Lung (tissue), 12 donors: ENCODE results near the gene MED12L. TPM values are rescaled to one million over a fixed set of nuclear protein-coding genes. Genes with fewer than 3 reads are reported as not detected.
"Not testable (repeated sequence)": the region's sequence is repeated elsewhere in the genome, so short reads cannot be mapped to it uniquely, and the experiment has no call there.

Source experiments
- ATAC-seq: fragments of 200-7000 bp; cut with Tn5 transposase; one replicate; pipeline ENCODE4 v1.9.1; 2020; ENCODE audit warnings: moderate number of reproducible peaks; ENCODE audit not compliant: insufficient read depth, low FRiP score
- DNase-seq, 3 donors: peaks; one replicate each; pipeline ENCODE4 v3.0.0-alpha.2; 2013 to 2017
- H3K27ac ChIP-seq, 2 donors: one replicate each; pipeline ENCODE4 v1.5.1; 2013; ENCODE audit warnings: mild to moderate bottlenecking in 2 of 2, moderate library complexity in 2 of 2, control low read depth in 1 of 2, inconsistent platforms in 1 of 2, low read depth in 1 of 2, low read length in 1 of 2
- H3K27me3 ChIP-seq, 3 donors: one replicate each; pipeline ENCODE4 v1.5.1; 2013; ENCODE audit warnings: low read length in 2 of 3; ENCODE audit not compliant: control insufficient read depth in 3 of 3, insufficient read depth in 3 of 3
- H3K36me3 ChIP-seq, 4 donors: one replicate each; pipeline ENCODE4 v1.5.1; 2013; ENCODE audit warnings: low read length in 4 of 4, mild to moderate bottlenecking in 1 of 4, moderate library complexity in 1 of 4; ENCODE audit not compliant: control insufficient read depth in 4 of 4, insufficient read depth in 4 of 4
- H3K4me1 ChIP-seq, 5 donors: one replicate each; pipeline ENCODE4 v1.5.1; 2013; ENCODE audit warnings: low read length in 5 of 5, mild to moderate bottlenecking in 2 of 5, moderate library complexity in 1 of 5; ENCODE audit not compliant: control insufficient read depth in 5 of 5, insufficient read depth in 5 of 5
- H3K4me3 ChIP-seq: one replicate; pipeline ENCODE4 v1.5.1; 2013; ENCODE audit warnings: mild to moderate bottlenecking, control low read depth, moderate library complexity
- H3K9ac ChIP-seq, 2 donors: one replicate each; pipeline ENCODE4 v1.5.1; 2013; ENCODE audit warnings: low read length in 2 of 2, control low read depth in 1 of 2; ENCODE audit not compliant: insufficient read depth in 1 of 2
- H3K9me3 ChIP-seq, 4 donors: one replicate each; pipeline ENCODE4 v1.5.1; 2013; ENCODE audit warnings: low read length in 3 of 4, mild to moderate bottlenecking in 1 of 4, moderate library complexity in 1 of 4; ENCODE audit not compliant: control insufficient read depth in 4 of 4, insufficient read depth in 3 of 4
- CTCF ChIP-seq: IDR thresholded peaks from 2 replicates; pipeline ENCODE4 v1.5.1; 2012; ENCODE audit warnings: mild to moderate bottlenecking; ENCODE audit errors: control extremely low read depth, extremely low read depth
- WGBS, 2 donors: extraction: QIAGEN DNeasy Blood & Tissue Kit; methylation state at CpG; one replicate each; pipeline ENCODE4 v1.1.7; 2013; 5-methylcytosine and 5-hydroxymethylcytosine counted together
- polyA plus RNA-seq, 2 donors: library from polyadenylated mRNA; stranded (reverse); fragments of 200-250 nt; gene quantifications; one replicate each; pipeline ENCODE4 v1.2.1, GENCODE V29; 2013
- total RNA-seq, 2 donors: library from RNA; depleted of rRNA in 1 of 2; stranded (reverse); fragments of >200 nt in 1 of 2; gene quantifications; one replicate each; pipeline ENCODE4 v1.2.1, GENCODE V29; 2014 to 2021
- donor health status: control.
- donor health status: control.
- donor health status: Bipolar disorder and iron deficiency.
- donor health status: healthy.
- donor health status: DM: yes; HTN: yes; CAD: no.

Gene MED12L
- total and polyA plus RNA-seq, 4 donors: 0.02 to 0.82 (median 0.30) TPM

GRCh38 chr3:151074256-151074655 lies 11.2 kb upstream of the MED12L start:
- ATAC-seq: no peak

GRCh38 chr3:151075869-151076562 lies 9.4 kb upstream of the MED12L start:
- Histone ChIP-seq H3K9me3 (no peaks in the 10 kb centered on the region), H3K4me1 (no peaks in the 10 kb centered on the region), H3K4me3 (no peak overlapping the region), H3K9ac (no peak overlapping the region), H3K36me3 (no peaks in the 10 kb centered on the region), H3K27me3 (peaks cover 0 to 4% (median 0%) of the 10 kb centered on the region in 3 donors), H3K27ac (no peak overlapping the region)
- 78 to 97% methylated on average over 3 of the region's 3 CpGs for WGBS, 2 donors
- no peak for TF ChIP-seq CTCF
- no peak for ATAC-seq
- no peak for DNase-seq

More at GRCh38 chr3:151074256-151074655, 11.2 kb upstream of the MED12L start:
- WGBS, 2 donors: 51 to 91% methylated on average over 1 of the region's 1 CpG
- DNase-seq: no peak
- TF ChIP-seq CTCF: no peak
- H3K4me3 ChIP-seq: no peak overlapping the region
- H3K9ac ChIP-seq: no peak overlapping the region
- H3K36me3 ChIP-seq: no peaks in the 10 kb centered on the region
- no peaks in the 10 kb centered on the region for H3K9me3 ChIP-seq
- H3K27me3 ChIP-seq: peaks cover 0 to 4% (median 0%) of the 10 kb centered on the region in 3 donors
- H3K4me1 ChIP-seq: no peaks in the 10 kb centered on the region
- H3K27ac ChIP-seq: no peak overlapping the region

GRCh38 chr3:151076626-151077025 lies 8.8 kb upstream of the MED12L start:
- DNase-seq: no peak
- no peak for ATAC-seq
- Histone ChIP-seq H3K27ac (no peak overlapping the region), H3K9me3 (no peaks in the 10 kb centered on the region), H3K27me3 (peaks cover 0 to 4% (median 0%) of the 10 kb centered on the region in 3 donors), H3K4me1 (no peaks in the 10 kb centered on the region), H3K36me3 (no peaks in the 10 kb centered on the region), H3K4me3 (no peak overlapping the region), H3K9ac (no peak overlapping the region)
- 93 to 95% methylated on average over 4 of the region's 4 CpGs for whole genome bisulfite sequencing, 2 donors
- TF ChIP-seq CTCF: no peak

- H3K4me1 ChIP-seq, H3K9ac ChIP-seq, H3K36me3 ChIP-seq, H3K4me3 ChIP-seq, ATAC-seq, DNase-seq, H3K9me3 ChIP-seq, H3K27ac ChIP-seq: not testable (repeated sequence)
- 93 to 96% methylated on average over 1 of the region's 1 CpG for WGBS, 2 donors
- peaks cover 7 to 27% (median 17%) of the 10 kb centered on the region in 3 donors for H3K27me3 ChIP-seq
These were observed 4.4 kb upstream of the MED12L start for GRCh38 chr3:151081082-151081481.
